H9 (cell line): ENCODE results near the gene RUNX2. TPM values are rescaled to one million over a fixed set of nuclear protein-coding genes. Genes with fewer than 3 reads are reported as not detected.

ENCODE experiments used
- DNase-seq: peaks from one replicate; pipeline ENCODE4 v3.0.0-alpha.2; 2017
- H2AFZ ChIP-seq: one replicate; pipeline ENCODE4 v1.6.1; 2013; ENCODE audit warnings: mild to moderate bottlenecking, low read length, control low read depth, moderate library complexity
- H2AK5ac ChIP-seq: 2 replicates; pipeline ENCODE4 v1.6.1; 2013; ENCODE audit warnings: low read length, control low read depth, mixed read lengths; ENCODE audit not compliant: insufficient read length
- H2BK120ac ChIP-seq: one replicate; pipeline ENCODE4 v1.6.1; 2013; ENCODE audit warnings: low read depth, mild to moderate bottlenecking, low read length, control low read depth, inconsistent platforms; ENCODE audit not compliant: poor library complexity, severe bottlenecking
- H2BK12ac ChIP-seq: 2 replicates; pipeline ENCODE4 v1.6.1; 2013; ENCODE audit warnings: low read length, control low read depth, mixed read lengths, low read depth; ENCODE audit not compliant: insufficient read length
- H2BK15ac ChIP-seq: 2 replicates; pipeline ENCODE4 v1.6.1; 2013; ENCODE audit warnings: low read depth, low read length, control low read depth
- H2BK20ac ChIP-seq: one replicate; pipeline ENCODE4 v1.6.1; 2013; ENCODE audit warnings: low read depth, mild to moderate bottlenecking, low read length, control low read depth, inconsistent platforms; ENCODE audit not compliant: poor library complexity, severe bottlenecking
- H2BK5ac ChIP-seq: 2 replicates; pipeline ENCODE4 v1.6.1; 2013; ENCODE audit warnings: low read length, control low read depth, mixed read lengths; ENCODE audit not compliant: insufficient read length
- H3K14ac ChIP-seq: 2 replicates; pipeline ENCODE4 v1.6.1; 2013; ENCODE audit warnings: low read length, control low read depth; ENCODE audit not compliant: insufficient read depth
- H3K18ac ChIP-seq: 2 replicates; pipeline ENCODE4 v1.6.1; 2013; ENCODE audit warnings: low read depth, mild to moderate bottlenecking, mixed read lengths, low read length, control low read depth; ENCODE audit not compliant: insufficient read length
- H3K23ac ChIP-seq: 2 replicates; pipeline ENCODE4 v1.6.1; 2013; ENCODE audit warnings: low read length, control low read depth, mixed read lengths, low read depth; ENCODE audit not compliant: insufficient read length
- H3K23me2 ChIP-seq: 2 replicates; pipeline ENCODE4 v1.6.1; 2013; ENCODE audit warnings: low read depth, mild to moderate bottlenecking, mixed read lengths, low read length, control low read depth; ENCODE audit not compliant: insufficient read length, poor library complexity, severe bottlenecking
- H3K27ac ChIP-seq: 2 replicates; pipeline ENCODE4 v1.5.1; 2013; ENCODE audit warnings: low read length, control low read depth, mixed read lengths, low read depth; ENCODE audit not compliant: insufficient read length
- H3K27me3 ChIP-seq: 2 replicates; pipeline ENCODE4 v1.6.1; 2013; ENCODE audit warnings: low read length, control low read depth, inconsistent platforms; ENCODE audit not compliant: insufficient read depth
- H3K4ac ChIP-seq: 2 replicates; pipeline ENCODE4 v1.6.1; 2013; ENCODE audit warnings: low read depth, mild to moderate bottlenecking, control low read depth, inconsistent platforms, low read length, moderate library complexity
- H3K4me1 ChIP-seq: 2 replicates; pipeline ENCODE4 v1.6.1; 2013; ENCODE audit warnings: low read length, control low read depth, inconsistent platforms; ENCODE audit not compliant: insufficient read depth
- H3K4me2 ChIP-seq: 2 replicates; pipeline ENCODE4 v1.6.1; 2013; ENCODE audit warnings: low read length, control low read depth, mixed read lengths; ENCODE audit not compliant: insufficient read length, insufficient read depth
- H3K56ac ChIP-seq: 2 replicates; pipeline ENCODE4 v1.6.1; 2013; ENCODE audit warnings: low read depth, mild to moderate bottlenecking, mixed read lengths, low read length, control low read depth; ENCODE audit not compliant: insufficient read length
- H3K79me1 ChIP-seq: 2 replicates; pipeline ENCODE4 v1.6.1; 2013; ENCODE audit warnings: low read depth, mild to moderate bottlenecking, moderate library complexity, low read length, control low read depth, inconsistent platforms; ENCODE audit not compliant: insufficient read depth, poor library complexity, severe bottlenecking
- H3K79me2 ChIP-seq: 2 replicates; pipeline ENCODE4 v1.6.1; 2013; ENCODE audit warnings: low read length, control low read depth, inconsistent platforms; ENCODE audit not compliant: insufficient read depth
- H3K9ac ChIP-seq: 2 replicates; pipeline ENCODE4 v1.6.1; 2013; ENCODE audit warnings: low read length, control low read depth, mixed read lengths; ENCODE audit not compliant: insufficient read length; ENCODE audit errors: extremely low read depth
- H3K9me3 ChIP-seq: one replicate; pipeline ENCODE4 v1.6.1; 2013; ENCODE audit warnings: low read depth, low read length, inconsistent platforms; ENCODE audit not compliant: control insufficient read depth
- H3T11ph ChIP-seq: one replicate; pipeline ENCODE4 v1.6.1; 2013; ENCODE audit warnings: mild to moderate bottlenecking, low read length, control low read depth, inconsistent platforms
- H4K20me1 ChIP-seq: one replicate; pipeline ENCODE4 v1.6.1; 2013; ENCODE audit not compliant: control insufficient read depth, insufficient read length, insufficient read depth
- H4K5ac ChIP-seq: 2 replicates; pipeline ENCODE4 v1.6.1; 2013; ENCODE audit warnings: low read depth, mild to moderate bottlenecking, mixed read lengths, low read length, control low read depth; ENCODE audit not compliant: insufficient read length
- H4K8ac ChIP-seq: replicated peaks from 2 replicates; pipeline ENCODE4 v1.6.1; 2013; ENCODE audit warnings: low read length, control low read depth, mixed read lengths, low read depth; ENCODE audit not compliant: insufficient read length
- H4K91ac ChIP-seq: 2 replicates; pipeline ENCODE4 v1.6.1; 2013; ENCODE audit warnings: low read depth, mild to moderate bottlenecking, moderate library complexity, mixed read lengths, low read length, control low read depth; ENCODE audit not compliant: insufficient read length
- H3K27ac Mint-ChIP-seq, 3 experiments: 2 replicates in 2 of 3; 3 replicates in 1 of 3; pipeline ENCODE4 v1.8.0; 2020 to 2021; ENCODE audit warnings: mixed read lengths in 3 of 3, mild to moderate bottlenecking in 1 of 3, moderate library complexity in 1 of 3
- H3K27me3 Mint-ChIP-seq: 2 replicates; pipeline ENCODE4 v1.8.0; 2021; ENCODE audit warnings: low read depth, mild to moderate bottlenecking, moderate library complexity, mixed read lengths
- H3K36me3 Mint-ChIP-seq, 3 experiments: 2 replicates in 2 of 3; 3 replicates in 1 of 3; pipeline ENCODE4 v1.8.0; 2020 to 2021; ENCODE audit warnings: low read depth in 3 of 3, mixed read lengths in 3 of 3; ENCODE audit not compliant: insufficient read depth in 1 of 3
- H3K4me1 Mint-ChIP-seq, 2 experiments: 2 replicates each; pipeline ENCODE4 v1.8.0; 2020; ENCODE audit warnings: mixed read lengths in 2 of 2
- H3K4me3 Mint-ChIP-seq, 2 experiments: 2 replicates in 1 of 2; 3 replicates in 1 of 2; pipeline ENCODE4 v1.8.0; 2020 to 2021; ENCODE audit warnings: mild to moderate bottlenecking in 2 of 2, mixed read lengths in 2 of 2, moderate library complexity in 1 of 2
- H3K9me3 Mint-ChIP-seq, 2 experiments: 2 replicates in 1 of 2; 3 replicates in 1 of 2; pipeline ENCODE4 v1.8.0; 2020; ENCODE audit warnings: mild to moderate bottlenecking in 2 of 2, mixed read lengths in 2 of 2, moderate library complexity in 1 of 2
- CTCF ChIP-seq: fragments of 200-600 bp; sonication (generic); conservative IDR thresholded peaks from 3 replicates; pipeline ENCODE4 v1.8.0; 2021; ENCODE audit warnings: antibody characterized with exemption, mild to moderate bottlenecking
- WGBS: extraction: QIAGEN DNeasy Blood & Tissue Kit; methylation state at CpG from one replicate; pipeline ENCODE4 v1.1.7; 2013; ENCODE audit warnings: missing lambda C conversion rate, low lambda C conversion rate, mixed read lengths; ENCODE audit not compliant: insufficient read length; ENCODE audit errors: extremely low coverage; 5-methylcytosine and 5-hydroxymethylcytosine counted together
- total RNA-seq: library from RNA; stranded (reverse); gene quantifications from 2 replicates; pipeline ENCODE4 v1.2.1, GENCODE V29; 2021

Gene RUNX2
- total RNA-seq, 1 experiment from 2014 or later = 0.15 TPM

DNA sequence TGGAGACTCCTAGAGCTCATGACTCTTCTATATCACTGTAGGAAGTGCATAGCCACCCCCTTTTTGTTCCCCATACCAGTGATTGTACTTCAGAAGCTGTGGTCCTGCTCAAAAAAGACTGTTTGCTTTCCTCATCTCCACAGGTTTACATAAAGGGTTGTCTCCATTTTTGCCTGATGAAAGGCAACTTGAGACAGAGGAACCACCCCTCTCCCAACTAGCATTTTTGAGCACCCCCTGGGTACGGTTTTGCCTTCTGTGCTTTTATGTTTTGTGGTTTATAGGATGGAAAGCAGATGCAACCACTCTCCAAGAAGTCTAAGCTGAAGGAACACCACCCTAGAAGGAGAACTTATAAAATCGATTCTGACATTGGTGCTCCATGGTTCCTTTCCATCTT is 177.3 kb downstream of the RUNX2 start:
- no peak for TF ChIP-seq CTCF
- H3K79me2 ChIP-seq = no peaks in the 10 kb centered on the region
- Mint-ChIP-seq H3K36me3 (no peaks in the 10 kb centered on the region; a peak in 1 of 7 replicates), H3K27me3 (no peaks in the 10 kb centered on the region; the same call in 1 of the 2 replicates), H3K4me1 (peaks cover 19 to 23% of the 10 kb centered on the region in 2 experiments), H3K4me3 (peak overlapping the region in 1 of 2 experiments; percentile 55; a peak in 3 of 5 replicates), H3K27ac (peak overlapping the region; percentile 84 to 91 (median 91); a peak in 4 of 7 replicates), H3K9me3 (no peaks in the 10 kb centered on the region)
- H2BK12ac ChIP-seq = no peak overlapping the region
- H2BK20ac ChIP-seq = no peak overlapping the region
- H3K4ac ChIP-seq = no peak overlapping the region
- peak overlapping the region; percentile 48 for H3K27ac ChIP-seq
- H4K91ac ChIP-seq = no peak overlapping the region
- no peak overlapping the region for H3K23ac ChIP-seq
- no peaks in the 10 kb centered on the region for H4K20me1 ChIP-seq
- H3K4me1 ChIP-seq = peaks cover 6% of the 10 kb centered on the region
- H2AFZ ChIP-seq = peak overlapping the region; percentile 71
- H4K8ac ChIP-seq = no peak overlapping the region
- H3K18ac ChIP-seq = no peak overlapping the region
- H3K4me2 ChIP-seq = no peak overlapping the region
- H3K14ac ChIP-seq = no peak overlapping the region
- no CpG with 5 or more reads among the region's 2 CpGs for WGBS
- H3T11ph ChIP-seq = no peak overlapping the region
- H2AK5ac ChIP-seq = no peak overlapping the region
- H2BK5ac ChIP-seq = no peak overlapping the region
- H3K27me3 ChIP-seq = no peaks in the 10 kb centered on the region
- no peaks in the 10 kb centered on the region for H3K79me1 ChIP-seq
- H2BK120ac ChIP-seq = no peak overlapping the region
- no peaks in the 10 kb centered on the region for H3K23me2 ChIP-seq
- H4K5ac ChIP-seq = no peak overlapping the region
- H3K9ac ChIP-seq = no peak overlapping the region
- no peaks in the 10 kb centered on the region for H3K9me3 ChIP-seq
- no peak overlapping the region for H3K56ac ChIP-seq
- DNase-seq = no peak
- no peak overlapping the region for H2BK15ac ChIP-seq
